Kidney capillary endothelial cell (primary cell): ENCODE results near the gene KLHL21.
A peak's percentile ranks its signal among the peaks of the same experiment; 100 is the strongest.
"Not testable (repeated sequence)": the region's sequence is repeated elsewhere in the genome, so short reads cannot be mapped to it uniquely, and the experiment has no call there.

Experiments
- DNase-seq: peaks from one replicate; pipeline ENCODE4 v3.0.0-alpha.2; 2018; ENCODE audit warnings: low spot score

KLHL21 gene

GRCh38 chr1:6584126-6585080, 18.3 kb downstream of the KLHL21 start:
- DNase-seq = no peak

GRCh38 chr1:6582370-6582769, 20.3 kb downstream of the KLHL21 start:
- no peak for DNase-seq

GRCh38 chr1:6581561-6582305, 20.9 kb downstream of the KLHL21 start:
- peak; percentile 37 for DNase-seq

- DNase-seq = no peak
Measured at GRCh38 chr1:6580593-6581409, 21.9 kb downstream of the KLHL21 start.

GRCh38 chr1:6580119-6580592, 22.5 kb downstream of the KLHL21 start:
- no peak for DNase-seq

- peak; percentile 97 for DNase-seq
Measured at GRCh38 chr1:6579374-6580118, 23.1 kb downstream of the KLHL21 start, which contains the start of gene ZBTB48. ZBTB48 (plus strand) TSS chr1:6579994; CDS start chr1:6580610, 616 bp downstream.

- no peak for DNase-seq
Measured at GRCh38 chr1:6578624-6579373, 23.9 kb downstream of the KLHL21 start.

- no peak for DNase-seq
Measured at GRCh38 chr1:6577831-6578525, 24.7 kb downstream of the KLHL21 start.

- DNase-seq = no peak
Measured at GRCh38 chr1:6574818-6575217, 27.9 kb downstream of the KLHL21 start.

- no peak for DNase-seq
Measured at GRCh38 chr1:6574025-6574620, 28.5 kb downstream of the KLHL21 start.

- no peak for DNase-seq
Measured at GRCh38 chr1:6572653-6573383, 29.9 kb downstream of the KLHL21 start.

GRCh38 chr1:6570987-6571386, 31.7 kb downstream of the KLHL21 start:
- DNase-seq = no peak

- no peak for DNase-seq
Measured at GRCh38 chr1:6570100-6570499, 32.6 kb downstream of the KLHL21 start.

GRCh38 chr1:6569033-6569432, 33.6 kb downstream of the KLHL21 start:
- DNase-seq = no peak

GRCh38 chr1:6560267-6560666, 42.4 kb downstream of the KLHL21 start:
- DNase-seq = no peak

- DNase-seq = not testable (repeated sequence)
Measured at GRCh38 chr1:6559161-6559560, 43.5 kb downstream of the KLHL21 start.

GRCh38 chr1:6557597-6557996, 45.1 kb downstream of the KLHL21 start:
- DNase-seq = no peak

GRCh38 chr1:6554907-6555778, 47.5 kb downstream of the KLHL21 start, which contains the start of gene TAS1R1:
TAS1R1 (plus strand) TSS chr1:6555307; CDS start chr1:6555374, 67 bp downstream.
- no peak for DNase-seq
